GM12872 (cell line): ENCODE results near the gene PIWIL4.

Experiments used
- CTCF ChIP-seq: IDR thresholded peaks from 3 replicates; pipeline ENCODE4 v1.5.1; 2011; ENCODE audit warnings: low read depth, mild to moderate bottlenecking, low read length, moderate library complexity; ENCODE audit not compliant: insufficient read depth

The PIWIL4 gene

GRCh38 chr11:94603587-94603986 lies 36.4 kb downstream of the PIWIL4 start:
- TF ChIP-seq CTCF = no peak

- no peak for TF ChIP-seq CTCF
These were observed 37.3 kb downstream of the PIWIL4 start for GRCh38 chr11:94604482-94604881.

GRCh38 chr11:94613120-94613519 lies 46.0 kb downstream of the PIWIL4 start:
- no peak for TF ChIP-seq CTCF

- peak; percentile 71 for TF ChIP-seq CTCF
These were observed 56.1 kb downstream of the PIWIL4 start for GRCh38 chr11:94623120-94623735.

- TF ChIP-seq CTCF = no peak
These were observed 62.6 kb downstream of the PIWIL4 start for GRCh38 chr11:94629741-94630140.

- no peak for TF ChIP-seq CTCF
These were observed 63.1 kb downstream of the PIWIL4 start for GRCh38 chr11:94630221-94630620.

GRCh38 chr11:94632356-94632755 lies 65.2 kb downstream of the PIWIL4 start:
- TF ChIP-seq CTCF = no peak
